ENCODE results near the gene FIBCD1.
"Not testable (repeated sequence)": the region's sequence is repeated elsewhere in the genome, so short reads cannot be mapped to it uniquely, and the experiment has no call there.

The FIBCD1 gene

GRCh38 chr9:130961511-130962300, 22.7 kb upstream of the FIBCD1 start:
- in situ Hi-C loops (cut with MboI; ENCODE audit: low pct_unique_long_range_greater_than_20kb, low sequenced_read_pairs, unreplicated experiment): no loop called here
- no peak for TF ChIP-seq CTCF (IDR thresholded peaks at IDR 0.05; ENCODE audit: extremely low read depth, insufficient read depth, missing control alignments)
- DNase-seq (ENCODE audit: low spot score): no peak

GRCh38 chr9:130960522-130961378, 21.7 kb upstream of the FIBCD1 start:
- in situ Hi-C loops (cut with MboI; ENCODE audit: low pct_unique_long_range_greater_than_20kb, low sequenced_read_pairs, unreplicated experiment): no loop called here

GRCh38 chr9:130959809-130960334, 20.8 kb upstream of the FIBCD1 start:
- no peak for DNase-seq (ENCODE audit: low spot score)
- TF ChIP-seq CTCF (IDR thresholded peaks at IDR 0.05; ENCODE audit: extremely low read depth, insufficient read depth, missing control alignments): no peak
- in situ Hi-C loops (cut with MboI; ENCODE audit: low pct_unique_long_range_greater_than_20kb, low sequenced_read_pairs, unreplicated experiment): no loop called here

More at GRCh38 chr9:130960522-130961378, 21.7 kb upstream of the FIBCD1 start:
- TF ChIP-seq CTCF (IDR thresholded peaks at IDR 0.05; ENCODE audit: extremely low read depth, insufficient read depth, missing control alignments): no peak
- no peak for DNase-seq (ENCODE audit: low spot score)

- in situ Hi-C loops (cut with MboI; ENCODE audit: low pct_unique_long_range_greater_than_20kb, low sequenced_read_pairs, unreplicated experiment); DNase-seq (ENCODE audit: low spot score): not testable (repeated sequence)
Measured at GRCh38 chr9:130958564-130958963, 19.5 kb upstream of the FIBCD1 start.

- TF ChIP-seq CTCF (IDR thresholded peaks at IDR 0.05; ENCODE audit: extremely low read depth, insufficient read depth, missing control alignments): no peak
- in situ Hi-C loops (cut with MboI; ENCODE audit: low pct_unique_long_range_greater_than_20kb, low sequenced_read_pairs, unreplicated experiment): no loop called here
- no peak for DNase-seq (ENCODE audit: low spot score)
Measured at GRCh38 chr9:130957451-130958203, 18.6 kb upstream of the FIBCD1 start.

GRCh38 chr9:130956636-130957450, 17.8 kb upstream of the FIBCD1 start:
- in situ Hi-C loops (cut with MboI; ENCODE audit: low pct_unique_long_range_greater_than_20kb, low sequenced_read_pairs, unreplicated experiment): no loop called here
- TF ChIP-seq CTCF (IDR thresholded peaks at IDR 0.05; ENCODE audit: extremely low read depth, insufficient read depth, missing control alignments): no peak
- DNase-seq (ENCODE audit: low spot score): no peak
